ENCODE results near the gene YOD1.
A peak's percentile ranks its signal among the peaks of the same experiment; 100 is the strongest.

YOD1 gene

DNA sequence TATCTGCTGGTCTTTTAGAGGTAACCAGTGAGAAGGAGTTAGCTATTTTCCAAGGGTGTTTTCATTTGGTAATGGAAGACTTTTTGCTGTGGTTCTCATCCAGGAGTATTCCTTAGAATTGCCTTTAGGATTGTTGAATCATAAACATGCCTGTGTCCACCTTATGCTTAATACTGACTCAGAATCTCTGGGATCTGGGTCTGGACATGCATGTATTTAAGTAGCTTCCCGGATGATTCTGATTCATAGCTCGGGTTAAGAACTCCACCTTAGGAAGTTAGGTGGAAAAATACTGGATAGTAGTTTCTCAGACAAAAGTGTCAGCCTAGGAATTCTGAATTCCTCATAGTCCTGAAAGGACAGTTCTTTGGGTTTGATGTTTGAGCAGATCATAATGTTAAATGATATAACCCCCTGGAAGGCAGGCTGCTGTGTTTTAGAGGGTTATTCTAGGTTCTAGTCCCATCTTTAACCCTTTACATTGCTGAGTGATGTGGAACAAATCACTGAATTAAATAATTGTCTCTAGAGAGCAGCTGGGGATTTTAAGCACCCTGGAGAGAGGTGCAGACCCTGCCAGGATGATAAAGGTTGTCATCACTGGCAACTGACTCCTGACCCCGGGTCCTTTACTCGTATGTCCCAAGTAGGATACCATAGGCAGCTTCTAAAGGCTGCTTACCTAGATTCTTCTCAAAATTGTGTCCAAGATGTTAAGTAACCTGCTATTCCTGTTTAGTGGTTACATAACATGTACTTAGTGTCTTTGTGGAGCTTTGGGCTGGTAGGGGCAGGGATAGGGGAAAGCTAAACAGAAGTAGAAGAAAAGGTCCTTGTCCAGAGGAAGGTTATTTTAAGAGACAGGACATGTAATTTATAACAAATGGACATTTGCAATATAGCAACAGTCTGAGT lies 23.2 kb upstream of the YOD1 start:
- DNase-seq (ENCODE audit: extremely low spot score, insufficient read length, low read depth): no peak
- no peak for FAIRE-seq

DNA sequence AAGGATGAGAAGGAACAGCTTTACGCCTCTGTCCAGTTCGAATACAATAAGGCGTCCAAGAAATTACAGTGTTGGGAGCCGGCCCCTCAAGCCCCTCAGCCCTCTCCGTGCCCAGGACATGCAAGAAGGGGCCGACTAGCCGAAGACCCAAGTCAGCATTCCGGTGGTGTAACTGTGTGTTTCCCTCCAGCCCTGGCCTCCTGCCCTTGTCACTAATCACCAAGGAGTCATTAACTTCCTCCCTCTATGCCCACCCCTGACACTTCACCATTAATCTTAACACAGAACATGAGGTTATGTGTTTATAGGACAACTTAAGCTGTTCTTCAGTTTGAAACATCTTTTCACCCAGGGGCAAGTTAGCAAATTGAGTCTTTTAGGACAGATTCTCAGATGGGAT lies 21.2 kb upstream of the YOD1 start:
- FAIRE-seq: no peak
- DNase-seq (ENCODE audit: extremely low spot score, insufficient read length, low read depth): no peak

DNA sequence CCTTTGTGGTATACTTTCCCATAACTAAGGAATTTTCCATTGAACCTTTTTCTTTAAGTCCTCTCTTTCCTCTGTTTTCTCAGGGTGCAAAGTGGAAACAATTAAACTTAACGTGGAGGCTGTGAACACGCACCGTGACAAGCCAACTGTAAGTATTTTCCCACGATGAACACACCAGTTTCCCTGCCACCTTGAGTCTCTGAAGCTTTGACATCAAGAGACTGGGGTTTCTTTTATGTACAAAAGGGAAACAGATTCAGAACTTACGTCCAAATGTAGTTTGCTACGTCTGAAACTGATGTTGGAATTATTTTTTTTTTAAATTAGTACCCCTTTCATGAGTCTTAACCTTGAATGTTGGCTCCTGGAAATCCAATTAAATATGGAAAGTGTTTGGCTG lies 20.4 kb upstream of the YOD1 start:
- DNase-seq (ENCODE audit: extremely low spot score, insufficient read length, low read depth) (no peak), FAIRE-seq (no peak)

DNA sequence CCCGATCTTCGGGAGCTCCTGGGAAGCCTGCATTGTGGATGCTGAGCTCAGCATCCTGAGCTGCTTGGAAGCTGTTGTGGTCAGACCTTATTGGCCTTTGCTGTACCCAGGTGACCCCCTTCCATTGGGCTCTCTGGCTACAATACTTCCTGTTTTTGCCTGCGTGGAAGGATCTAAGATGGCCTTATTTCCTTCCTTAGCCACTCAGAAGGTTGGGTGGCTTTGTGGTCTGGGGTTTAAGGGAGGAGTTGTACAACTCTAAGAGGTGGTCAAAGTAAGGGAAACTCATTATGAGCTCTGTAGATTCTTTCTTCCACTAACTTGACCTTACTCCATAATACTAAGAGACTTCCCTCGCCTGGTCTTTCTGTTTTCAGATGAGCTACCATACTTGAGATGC lies 19.8 kb upstream of the YOD1 start:
- FAIRE-seq (no peak), DNase-seq (ENCODE audit: extremely low spot score, insufficient read length, low read depth) (no peak)

DNA sequence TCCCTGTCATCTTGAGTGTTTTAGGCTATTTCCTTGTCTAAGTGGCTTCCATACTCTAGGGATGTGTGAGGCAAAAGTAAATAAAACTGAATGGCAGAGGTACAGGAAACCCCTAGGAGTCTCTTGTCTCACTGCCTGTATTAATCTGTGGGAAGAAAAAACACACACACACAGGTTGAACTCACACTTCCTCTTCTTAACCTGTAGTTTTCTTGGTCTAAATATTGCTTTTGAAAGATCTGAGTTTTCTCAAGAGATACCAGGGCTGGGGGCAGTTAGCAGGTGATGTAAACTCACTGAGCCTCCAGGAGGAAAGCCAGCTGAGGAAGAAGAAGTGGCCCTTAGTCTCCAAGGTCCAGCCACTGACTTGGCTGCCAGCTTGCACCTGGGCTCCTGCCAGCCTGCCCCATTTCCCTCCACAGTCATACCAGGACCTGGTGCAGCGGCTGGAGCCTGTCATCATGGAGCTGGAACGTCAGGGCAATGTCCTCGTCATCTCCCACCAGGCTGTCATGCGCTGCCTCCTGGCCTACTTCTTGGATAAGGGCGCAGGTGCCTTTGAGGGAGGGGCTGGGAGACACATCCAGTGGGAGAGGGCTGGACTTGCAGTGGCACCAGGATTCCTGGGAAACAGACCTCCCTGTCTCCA lies 19.0 kb upstream of the YOD1 start:
- no peak for DNase-seq (ENCODE audit: extremely low spot score, insufficient read length, low read depth)
- no peak for FAIRE-seq

DNA sequence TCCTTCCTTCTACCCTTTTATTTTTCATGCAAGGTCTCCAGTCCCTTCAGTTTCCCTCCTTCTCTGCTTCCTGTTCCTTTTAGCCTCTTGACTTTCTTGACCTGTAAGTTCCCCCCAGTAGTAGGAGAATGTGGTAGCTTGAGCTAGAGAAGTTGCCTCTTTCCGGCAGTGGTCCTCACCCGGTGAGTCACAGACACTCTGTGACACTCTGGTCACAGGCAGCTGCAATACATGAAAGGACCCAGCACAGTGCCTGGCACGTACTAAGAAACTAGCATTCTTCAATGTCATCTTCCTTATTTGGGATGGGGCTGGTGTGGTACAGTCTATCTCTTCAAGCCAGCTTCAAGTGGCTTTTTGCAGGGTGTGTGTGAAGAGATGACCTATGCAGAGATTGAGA lies 18.1 kb upstream of the YOD1 start:
- no peak for DNase-seq (ENCODE audit: extremely low spot score, insufficient read length, low read depth)
- no peak for FAIRE-seq

DNA sequence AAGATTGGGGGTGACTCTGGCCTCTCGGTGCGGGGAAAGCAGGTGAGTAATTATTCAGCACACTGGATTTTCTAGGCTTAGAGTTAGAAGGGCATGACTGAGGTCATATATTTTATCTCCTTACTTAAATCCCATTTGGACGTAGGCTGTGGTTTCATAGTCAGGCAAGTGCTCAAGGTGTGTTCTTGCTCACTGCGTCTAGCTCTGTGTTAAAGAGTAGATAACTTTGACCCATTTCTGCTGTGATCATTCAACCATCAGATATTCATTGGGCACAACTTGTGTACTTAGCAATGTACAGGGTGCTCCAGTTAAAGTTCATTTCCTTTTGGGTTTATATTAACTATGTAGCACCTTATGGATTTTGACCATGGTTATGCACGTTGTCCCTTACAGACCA lies 16.7 kb upstream of the YOD1 start:
- DNase-seq (ENCODE audit: extremely low spot score, insufficient read length, low read depth) (no peak), FAIRE-seq (no peak)

DNA sequence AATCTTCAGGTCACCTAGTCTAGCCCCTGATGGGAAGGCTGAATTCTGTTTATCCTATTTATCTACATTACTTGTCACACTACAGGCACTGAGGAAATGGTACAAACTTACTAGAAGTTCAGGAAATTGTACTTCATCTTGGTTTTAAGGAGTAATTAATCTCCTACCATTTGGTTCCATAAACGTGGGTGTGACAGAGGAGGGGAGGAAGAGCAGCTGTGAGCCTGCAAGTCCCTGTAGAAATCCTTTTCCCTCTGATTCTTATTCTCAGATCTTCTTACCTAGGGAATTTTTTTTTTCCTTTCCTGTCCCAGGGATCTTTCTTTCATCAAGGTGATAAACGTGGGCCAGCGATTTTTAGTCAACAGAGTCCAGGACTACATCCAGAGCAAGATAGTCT lies 16.2 kb upstream of the YOD1 start:
- FAIRE-seq (no peak), DNase-seq (ENCODE audit: extremely low spot score, insufficient read length, low read depth) (no peak)

DNA sequence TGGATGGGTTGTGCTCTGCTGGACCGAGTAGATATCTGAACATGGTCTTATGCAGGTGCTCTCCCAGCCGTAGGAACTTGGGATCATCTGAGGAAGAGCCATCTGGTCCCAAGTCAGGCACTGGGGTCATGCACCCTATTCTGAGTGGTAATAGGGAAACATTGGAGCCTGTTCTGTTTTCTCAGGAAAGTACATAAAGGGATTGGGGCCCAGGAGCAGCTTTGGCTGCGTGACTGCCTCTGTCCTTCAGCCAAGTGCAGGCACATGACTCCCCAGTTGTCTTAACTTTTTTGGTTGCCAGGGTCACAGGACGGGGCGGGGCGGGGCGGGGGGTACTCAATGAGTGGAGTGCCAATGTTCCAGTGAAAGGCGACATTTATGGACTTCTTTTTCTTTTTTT lies 13.6 kb upstream of the YOD1 start:
- DNase-seq (ENCODE audit: extremely low spot score, insufficient read length, low read depth) (no peak), FAIRE-seq (no peak)

DNA sequence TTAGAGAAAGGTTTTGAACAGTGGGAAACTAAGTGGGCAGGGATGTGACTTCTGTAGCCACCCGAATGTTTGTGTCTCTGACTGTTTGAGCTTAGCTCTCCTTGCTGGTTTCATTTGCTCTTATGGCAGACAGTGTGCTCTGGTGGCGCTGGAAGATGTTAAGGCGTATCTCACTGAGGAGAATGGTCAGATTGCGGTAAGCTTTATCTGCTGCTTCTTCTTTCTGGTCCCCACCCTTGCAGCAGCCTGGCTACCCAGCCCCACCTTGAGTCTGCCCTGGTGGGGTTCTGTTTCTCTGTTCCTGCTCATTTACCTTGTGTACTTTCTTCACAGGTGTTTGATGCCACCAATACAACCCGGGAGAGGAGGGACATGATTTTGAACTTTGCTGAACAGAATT lies 12.0 kb upstream of the YOD1 start:
- no peak for DNase-seq (ENCODE audit: extremely low spot score, insufficient read length, low read depth)
- FAIRE-seq: no peak

DNA sequence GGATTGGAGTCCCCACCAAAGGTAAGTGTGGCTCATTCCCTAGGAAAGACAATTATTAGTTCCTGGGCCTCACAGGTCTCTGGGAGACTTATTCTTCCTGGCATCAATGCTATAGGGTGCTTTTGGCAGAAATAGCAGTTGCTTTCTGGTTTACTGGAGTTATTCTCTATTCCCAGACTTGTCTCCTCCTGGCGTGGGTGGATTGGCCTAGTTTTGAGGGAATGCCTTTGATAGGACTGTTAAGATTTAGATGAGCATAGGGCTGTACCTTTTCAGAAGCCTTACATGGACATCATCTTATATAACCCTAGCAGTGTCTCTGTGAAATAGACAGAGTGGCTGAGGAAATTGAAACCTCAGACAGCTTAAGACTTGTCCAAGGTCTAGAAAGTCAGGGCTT lies 11.1 kb upstream of the YOD1 start:
- DNase-seq (ENCODE audit: extremely low spot score, insufficient read length, low read depth) (no peak), FAIRE-seq (no peak)

DNA sequence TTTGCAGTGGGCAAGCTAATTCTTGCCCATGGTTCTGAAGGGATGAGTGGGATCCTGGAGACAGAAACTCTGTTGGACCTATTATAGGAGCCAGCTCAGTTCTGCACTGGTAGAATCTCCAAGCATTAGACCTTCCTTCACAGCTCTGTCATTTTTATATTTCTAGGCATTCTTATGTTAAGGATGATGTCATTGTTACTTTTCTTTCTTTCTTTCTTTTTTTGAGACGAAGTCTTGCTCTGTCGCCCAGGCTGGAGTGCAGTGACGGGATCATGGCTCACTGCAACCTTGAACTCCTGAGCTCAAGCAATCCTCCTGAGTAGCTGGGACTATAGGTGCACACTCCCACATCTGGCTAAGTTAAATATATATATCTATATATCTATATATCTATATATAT lies 9.6 kb upstream of the YOD1 start:
- DNase-seq (ENCODE audit: extremely low spot score, insufficient read length, low read depth) (no peak), FAIRE-seq (no peak)

DNA sequence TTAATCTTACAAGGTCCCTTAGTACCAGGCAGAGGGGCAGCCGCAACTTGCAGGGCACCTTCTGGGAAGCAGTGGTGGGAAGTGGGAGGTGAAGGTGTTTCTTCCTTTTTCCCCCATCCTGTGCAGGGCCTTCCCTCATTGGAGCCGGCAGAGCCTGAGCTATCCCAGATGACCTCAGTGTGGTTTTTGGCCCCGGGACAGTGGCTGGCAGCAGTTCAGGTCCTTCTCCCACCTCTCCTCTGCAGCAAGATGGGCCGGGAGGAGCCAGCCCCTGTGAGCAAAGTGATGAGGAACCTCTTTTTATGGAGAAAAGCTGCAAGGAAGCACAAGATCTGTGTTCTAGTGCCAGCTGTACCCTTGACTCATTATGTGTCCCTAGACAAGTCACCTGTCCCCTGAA lies 8.9 kb upstream of the YOD1 start:
- no peak for DNase-seq (ENCODE audit: extremely low spot score, insufficient read length, low read depth)
- no peak for FAIRE-seq

DNA sequence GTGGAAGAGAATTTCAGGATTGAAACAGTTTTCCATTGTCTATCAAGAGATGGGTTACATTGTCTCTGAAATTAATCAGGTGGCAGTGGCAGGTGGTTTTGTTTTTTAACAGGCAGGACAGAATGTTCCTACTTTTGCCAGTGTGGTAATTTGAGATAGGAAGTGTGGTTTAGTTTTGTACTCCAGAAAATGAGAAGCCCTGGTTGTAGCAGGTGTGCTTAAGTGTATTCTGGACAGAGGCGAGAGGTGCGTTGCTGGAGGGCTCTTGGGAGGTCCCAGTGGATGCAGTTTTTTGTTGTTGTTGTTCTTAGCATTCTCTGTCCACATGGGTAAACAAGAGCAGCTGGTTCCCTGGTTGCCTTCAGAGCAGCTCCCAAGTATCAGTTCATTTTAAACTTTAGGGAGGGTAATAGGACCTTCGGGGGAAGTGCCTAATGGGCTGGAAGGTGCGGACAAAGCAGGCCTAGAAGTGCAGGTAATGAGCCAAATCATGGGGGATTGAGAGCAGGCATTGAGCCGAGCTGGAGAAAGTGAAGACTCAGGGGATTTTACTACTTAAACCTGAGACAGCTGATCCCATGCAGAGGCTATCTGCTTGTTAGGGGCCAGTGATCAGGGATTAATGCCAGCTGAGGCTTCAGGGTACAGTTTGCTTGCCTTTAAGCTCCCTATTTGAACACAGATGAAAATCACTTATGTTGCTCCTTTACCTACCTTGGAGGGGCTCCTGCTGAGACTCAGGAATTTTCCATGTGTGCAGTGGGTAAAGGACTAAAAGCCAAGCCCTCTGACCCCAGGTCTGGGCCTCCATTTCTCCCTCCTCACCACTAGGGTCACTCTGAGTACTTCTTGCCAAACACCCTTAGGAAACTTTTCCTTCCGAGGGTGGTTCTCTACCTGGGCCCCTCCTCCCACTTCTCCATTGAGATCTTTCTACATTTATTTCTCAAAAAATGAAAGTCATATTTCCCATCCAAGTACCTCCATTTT lies 8.2 kb upstream of the YOD1 start:
- DNase-seq (ENCODE audit: extremely low spot score, insufficient read length, low read depth) (no peak), FAIRE-seq (no peak)

DNA sequence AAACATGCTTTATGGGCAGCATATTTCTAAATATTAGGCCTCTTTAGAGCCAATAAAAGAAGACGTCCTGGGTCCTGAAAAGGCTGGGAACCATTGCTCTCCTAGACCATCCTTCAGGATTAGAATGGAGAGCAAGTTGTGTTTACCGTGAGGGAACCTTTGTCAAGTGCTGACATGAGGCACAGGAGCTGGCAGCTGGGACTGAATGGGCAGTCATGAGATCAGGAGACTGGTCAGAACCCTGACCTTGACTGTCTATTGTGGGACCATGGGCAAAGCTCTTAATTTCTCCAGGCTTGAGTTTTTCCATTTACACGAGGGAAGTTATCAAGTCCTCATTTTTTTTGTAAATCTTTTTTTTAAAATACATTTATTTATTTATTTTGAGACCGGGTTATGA lies 7.2 kb upstream of the YOD1 start:
- FAIRE-seq (no peak), DNase-seq (ENCODE audit: extremely low spot score, insufficient read length, low read depth) (no peak)

DNA sequence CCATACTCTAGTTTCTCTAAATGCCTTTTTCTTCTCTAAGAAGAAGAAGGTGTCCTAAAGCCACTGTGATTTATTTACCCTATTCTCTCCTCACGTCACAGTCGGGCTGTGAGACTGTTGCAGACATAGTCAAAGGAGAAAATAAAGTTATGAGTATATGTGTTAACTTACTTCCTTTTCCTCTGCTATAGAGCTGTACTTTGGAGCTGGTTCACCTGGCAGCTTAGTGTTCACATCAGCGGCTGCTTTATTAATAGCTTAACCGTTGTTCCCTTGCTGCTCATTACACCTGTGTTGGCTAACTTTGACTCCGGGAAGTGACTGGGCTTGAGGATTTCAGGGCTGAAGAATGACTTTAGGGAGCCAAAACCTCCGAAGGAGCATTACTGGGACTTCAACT lies 5.7 kb upstream of the YOD1 start:
- FAIRE-seq: no peak
- no peak for DNase-seq (ENCODE audit: extremely low spot score, insufficient read length, low read depth)

DNA sequence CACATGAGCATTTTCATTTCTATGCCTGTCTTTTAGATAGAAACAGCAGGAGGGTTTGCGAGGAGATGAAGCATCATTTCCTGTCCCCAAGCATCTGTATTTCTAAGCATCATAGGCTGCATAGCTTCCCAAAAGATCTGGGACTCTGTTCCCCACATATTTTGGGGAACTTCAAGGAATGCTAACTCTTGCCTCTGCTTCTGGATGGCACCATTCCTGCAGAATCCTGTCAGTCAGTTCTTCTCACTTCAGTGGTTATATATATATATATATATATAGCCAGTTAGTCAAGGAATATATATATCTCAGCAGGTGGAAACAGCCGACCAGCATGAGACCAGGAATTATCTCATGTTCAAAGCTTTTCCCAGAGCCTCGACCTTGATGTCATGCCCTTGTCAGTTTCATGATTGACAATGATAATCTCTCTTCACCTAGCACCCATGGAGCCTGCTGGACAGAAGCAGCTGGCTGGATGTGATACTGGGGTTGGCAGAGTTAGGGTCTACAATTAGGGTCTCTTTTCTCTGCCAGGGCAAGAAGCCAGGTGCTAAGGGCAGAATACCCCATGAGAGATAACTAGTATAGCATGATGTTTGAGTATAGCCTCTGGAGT lies 4.5 kb upstream of the YOD1 start:
- DNase-seq (ENCODE audit: extremely low spot score, insufficient read length, low read depth) (no peak), FAIRE-seq (no peak)

DNA sequence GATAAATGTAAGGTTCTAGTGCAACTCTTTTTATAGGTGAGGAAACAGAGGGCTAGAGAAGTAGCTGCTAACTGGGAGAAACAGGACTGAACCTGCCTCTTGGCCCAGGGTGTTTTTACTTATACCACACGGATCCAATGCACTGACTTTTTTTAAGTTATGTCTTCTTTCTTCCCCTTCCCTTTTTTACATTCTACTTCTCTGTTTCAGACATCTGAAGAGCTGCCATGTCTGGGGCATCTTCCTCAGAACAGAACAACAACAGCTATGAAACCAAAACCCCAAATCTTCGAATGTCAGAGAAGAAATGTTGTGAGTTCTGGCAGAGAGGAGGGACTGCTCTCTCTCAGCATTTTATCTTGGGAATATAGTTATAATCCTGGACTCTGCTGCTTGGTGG lies 3.5 kb upstream of the YOD1 start:
- no peak for DNase-seq (ENCODE audit: extremely low spot score, insufficient read length, low read depth)
- no peak for FAIRE-seq

DNA sequence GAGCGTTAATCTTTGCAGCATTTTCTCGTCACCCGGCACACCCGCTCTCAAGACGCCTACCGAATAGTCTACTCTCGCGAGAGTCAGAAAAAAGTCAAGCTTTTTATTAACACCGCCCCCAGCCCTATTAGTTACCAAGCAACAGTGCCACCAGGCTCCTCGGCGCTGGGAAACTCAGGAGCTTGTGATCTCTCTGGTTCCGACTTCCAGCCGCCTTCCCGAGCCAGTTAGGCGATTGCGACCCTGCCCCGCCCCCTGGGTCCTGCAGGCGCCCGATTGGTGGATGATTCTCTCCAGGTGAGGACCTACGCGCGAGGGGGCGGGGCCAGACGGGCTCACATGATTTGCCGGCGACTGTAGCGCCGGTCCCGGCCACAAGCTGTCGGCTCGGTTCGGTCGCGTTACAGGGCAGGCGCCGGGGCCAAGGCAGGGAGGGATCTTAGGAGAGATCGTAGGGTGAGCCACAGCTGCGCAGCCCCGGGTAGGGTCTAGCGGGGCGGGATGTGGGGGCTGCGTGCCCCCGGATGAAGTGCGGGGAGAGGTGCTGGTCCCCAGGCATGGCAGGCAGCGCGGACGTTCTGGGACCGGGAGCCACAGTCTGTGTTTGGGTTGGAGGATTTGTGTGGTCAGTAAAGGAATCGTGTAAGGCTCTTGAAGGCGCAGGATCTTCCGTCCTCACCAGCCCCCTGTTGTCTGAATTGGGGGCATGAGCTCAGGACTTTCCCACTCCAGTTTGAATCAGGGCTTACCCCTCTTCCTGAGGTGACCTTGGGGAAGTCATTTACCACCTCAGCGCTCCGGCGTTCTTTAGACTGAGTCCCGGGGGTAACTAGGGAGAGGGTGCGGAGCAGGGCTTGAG lies 2.1 kb upstream of the YOD1 start, which contains the start of gene PFKFB2:
PFKFB2 (plus strand) TSS at position 365 of the 859 bp plus-strand sequence. CDS start 1,443 bp downstream, outside the sequence.
- DNase-seq (ENCODE audit: extremely low spot score, insufficient read length, low read depth): peak; percentile 81
- FAIRE-seq: peak; percentile 82

All from GM18507 (cell line).